GM03348 (cell line): ENCODE data around the gene UGT2B28.
"Not testable (repeated sequence)": the region's sequence is repeated elsewhere in the genome, so short reads cannot be mapped to it uniquely, and the experiment has no call there.

ENCODE experiments used
- DNase-seq: peaks from one replicate; pipeline ENCODE4 v3.0.0; 2012; ENCODE audit warnings: low spot score

Gene UGT2B28

GRCh38 chr4:69343558-69344420 lies 63.5 kb downstream of the UGT2B28 start:
- not testable (repeated sequence) for DNase-seq
